MM.1S (cell line): ENCODE measurements around the gene THEM4.

Source experiments
- DNase-seq: peaks from one replicate; pipeline ENCODE4 v3.0.0-alpha.2; 2015
- H2AFZ ChIP-seq: fragments of 300-600 bp; sonication (generic); 2 replicates; pipeline ENCODE4 v1.6.0; 2016; ENCODE audit warnings: antibody characterized with exemption, low read length
- H3F3A ChIP-seq: fragments of 300-600 bp; sonication (generic); 2 replicates; pipeline ENCODE4 v1.6.1; 2016; ENCODE audit warnings: mild to moderate bottlenecking, antibody characterized with exemption, low read length, moderate library complexity, mixed read lengths; ENCODE audit not compliant: insufficient read depth
- H3K27ac ChIP-seq: fragments of 300-600 bp; sonication (generic); 2 replicates; pipeline ENCODE4 v1.5.1; 2016; ENCODE audit warnings: mild to moderate bottlenecking, low read length
- H3K27me3 ChIP-seq: fragments of 300-600 bp; sonication (generic); replicated peaks from 2 replicates; pipeline ENCODE4 v1.6.0; 2016; ENCODE audit warnings: low read length; ENCODE audit not compliant: insufficient read depth
- H3K36me3 ChIP-seq: fragments of 300-600 bp; sonication (generic); replicated peaks from 2 replicates; pipeline ENCODE4 v1.6.1; 2016; ENCODE audit warnings: mild to moderate bottlenecking, low read length, mixed read lengths; ENCODE audit not compliant: insufficient read depth
- H3K4me1 ChIP-seq: fragments of 300-600 bp; sonication (generic); 2 replicates; pipeline ENCODE4 v1.6.1; 2016; ENCODE audit warnings: low read length, mixed read lengths
- H3K4me2 ChIP-seq: fragments of 300-600 bp; sonication (generic); 2 replicates; pipeline ENCODE4 v1.6.0; 2016; ENCODE audit warnings: low read depth, low read length
- H3K4me3 ChIP-seq: fragments of 300-600 bp; sonication (generic); 2 replicates; pipeline ENCODE4 v1.5.1; 2016; ENCODE audit warnings: low read length, mixed read lengths
- H3K79me2 ChIP-seq: fragments of 300-600 bp; sonication (generic); 2 replicates; pipeline ENCODE4 v1.6.1; 2016; ENCODE audit warnings: mixed run types, low read length, mixed read lengths
- H3K9ac ChIP-seq: fragments of 300-600 bp; sonication (generic); 2 replicates; pipeline ENCODE4 v1.6.1; 2016; ENCODE audit warnings: low read length, mixed read lengths
- H3K9me2 ChIP-seq: fragments of 300-600 bp; sonication (generic); replicated peaks from 2 replicates; pipeline ENCODE4 v1.6.1; 2016; ENCODE audit warnings: mild to moderate bottlenecking, low read length, mixed read lengths; ENCODE audit not compliant: insufficient read depth
- H3K9me3 ChIP-seq: fragments of 300-600 bp; sonication (generic); replicated peaks from 2 replicates; pipeline ENCODE4 v1.6.1; 2016; ENCODE audit warnings: mild to moderate bottlenecking, low read length, mixed read lengths; ENCODE audit not compliant: insufficient read depth
- H4K20me1 ChIP-seq: fragments of 300-600 bp; sonication (generic); 2 replicates; pipeline ENCODE4 v1.6.1; 2016; ENCODE audit warnings: mild to moderate bottlenecking, low read length, moderate library complexity, mixed read lengths; ENCODE audit not compliant: insufficient read depth
- EZH2 ChIP-seq: fragments of 300-600 bp; sonication (generic); optimal IDR thresholded peaks from 2 replicates; pipeline ENCODE3; 2017; ENCODE audit warnings: low read depth, mild to moderate bottlenecking, antibody characterized with exemption, low read length, mixed read lengths
- EZH2phosphoT487 ChIP-seq: fragments of 300-600 bp; sonication (generic); IDR thresholded peaks from 2 replicates; pipeline ENCODE4 v1.6.1; 2018; ENCODE audit warnings: antibody characterized with exemption, low read length
- TF ChIP-seq, protein P1 (sequence below): fragments of 300-600 bp; sonication (generic); IDR thresholded peaks from 2 replicates; pipeline ENCODE4 v1.5.1; 2016; ENCODE audit warnings: antibody characterized with exemption, low read length, mixed read lengths

THEM4 gene

DNA sequence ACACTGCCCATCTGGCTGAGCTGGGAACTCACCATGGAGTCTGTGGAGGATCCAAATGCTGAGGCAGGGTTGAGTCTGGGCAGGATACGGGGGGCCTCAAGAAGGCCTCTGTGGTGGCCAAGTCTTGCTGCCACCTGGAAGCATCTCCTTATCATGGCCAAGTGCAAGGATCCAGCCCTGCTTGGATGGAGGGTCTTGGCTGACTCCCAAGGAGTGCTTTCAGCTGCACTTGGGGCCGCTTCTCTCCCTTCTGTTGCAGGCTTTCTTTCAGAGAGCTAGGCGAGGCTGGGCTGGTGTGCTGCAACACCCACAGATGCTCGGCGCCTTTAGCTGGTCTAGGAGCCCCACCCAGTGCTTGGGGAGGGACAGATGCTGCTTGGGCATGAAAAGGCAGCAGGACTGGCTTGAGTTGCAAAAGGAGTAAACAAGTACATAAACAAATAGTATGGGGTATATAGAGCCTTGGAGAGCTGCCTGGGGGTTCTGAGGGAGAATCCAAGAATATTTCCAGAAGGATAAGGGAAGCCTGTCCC lies 55.8 kb downstream of the THEM4 start, which contains the start of gene THEM5:
Gene THEM5, minus strand, starts transcription at position 302 of the 533 bp plus-strand sequence. Its CDS starts 147 bp downstream, at position 155.
- Histone ChIP-seq H3K9ac (no peak within 1 kb of the TSS), H4K20me1 (no peaks in the 10 kb centered on the region), H3K27ac (no peak within 1 kb of the TSS), H3K9me3 (no peaks in the 10 kb centered on the region), H2AFZ (no peak within 1 kb of the TSS), H3K36me3 (no peaks in the 10 kb centered on the region), H3K27me3 (no peaks in the 10 kb centered on the region), H3K79me2 (no peaks in the 10 kb centered on the region), H3K4me2 (no peak within 1 kb of the TSS), H3K4me3 (no peak within 1 kb of the TSS), H3K4me1 (no peaks in the 10 kb centered on the region), H3K9me2 (no peaks in the 10 kb centered on the region), H3F3A (no peaks in the 10 kb centered on the region)
- TF ChIP-seq EZH2 (no peak), EZH2phosphoT487 (no peak)
- TF ChIP-seq, protein P1, sequence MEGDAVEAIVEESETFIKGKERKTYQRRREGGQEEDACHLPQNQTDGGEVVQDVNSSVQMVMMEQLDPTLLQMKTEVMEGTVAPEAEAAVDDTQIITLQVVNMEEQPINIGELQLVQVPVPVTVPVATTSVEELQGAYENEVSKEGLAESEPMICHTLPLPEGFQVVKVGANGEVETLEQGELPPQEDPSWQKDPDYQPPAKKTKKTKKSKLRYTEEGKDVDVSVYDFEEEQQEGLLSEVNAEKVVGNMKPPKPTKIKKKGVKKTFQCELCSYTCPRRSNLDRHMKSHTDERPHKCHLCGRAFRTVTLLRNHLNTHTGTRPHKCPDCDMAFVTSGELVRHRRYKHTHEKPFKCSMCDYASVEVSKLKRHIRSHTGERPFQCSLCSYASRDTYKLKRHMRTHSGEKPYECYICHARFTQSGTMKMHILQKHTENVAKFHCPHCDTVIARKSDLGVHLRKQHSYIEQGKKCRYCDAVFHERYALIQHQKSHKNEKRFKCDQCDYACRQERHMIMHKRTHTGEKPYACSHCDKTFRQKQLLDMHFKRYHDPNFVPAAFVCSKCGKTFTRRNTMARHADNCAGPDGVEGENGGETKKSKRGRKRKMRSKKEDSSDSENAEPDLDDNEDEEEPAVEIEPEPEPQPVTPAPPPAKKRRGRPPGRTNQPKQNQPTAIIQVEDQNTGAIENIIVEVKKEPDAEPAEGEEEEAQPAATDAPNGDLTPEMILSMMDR, result no peak
- DNase-seq, result no peak

DNA sequence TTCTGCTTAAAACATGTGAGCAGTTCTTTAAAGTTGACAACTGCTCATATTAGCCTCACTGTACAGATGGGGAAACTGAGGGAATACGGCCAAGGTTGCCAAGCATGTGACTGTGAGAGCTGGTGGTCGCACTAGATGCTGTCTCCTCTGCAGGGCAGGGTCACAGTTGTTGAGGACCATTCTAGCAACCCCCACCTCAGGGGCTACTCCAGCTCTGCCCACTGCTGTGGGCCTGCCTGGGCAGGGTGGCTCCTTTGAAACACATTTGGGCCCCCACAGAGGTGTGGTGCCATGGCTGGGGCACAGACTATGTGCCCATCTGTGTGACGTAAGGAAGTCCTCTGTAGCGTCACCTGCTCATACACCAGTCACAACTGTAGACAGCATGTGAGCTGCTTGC lies 56.6 kb downstream of the THEM4 start:
- H3K4me3 ChIP-seq, result no peak overlapping the region

DNA sequence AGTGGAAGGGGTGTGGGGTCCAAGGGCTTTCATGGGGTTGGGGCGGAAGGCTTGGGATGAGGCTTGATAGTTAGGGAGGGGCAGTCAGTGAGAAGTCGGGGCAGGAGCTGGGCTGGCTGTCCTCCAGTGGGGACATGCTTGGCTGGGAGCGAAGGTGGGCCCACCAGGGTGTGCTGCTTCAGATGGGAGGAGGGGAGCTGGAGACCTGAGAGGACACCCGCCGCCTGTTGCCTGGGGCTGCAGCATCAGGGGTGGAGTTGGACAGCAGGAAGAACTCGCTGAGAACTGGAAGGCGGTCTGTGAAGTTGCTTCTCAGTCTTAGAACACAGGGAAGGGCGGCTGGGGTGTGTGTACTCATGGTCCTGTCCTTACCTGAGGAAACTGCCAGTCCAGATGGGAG lies 57.4 kb downstream of the THEM4 start:
- no peak overlapping the region for H3K27ac ChIP-seq
- no peaks in the 10 kb centered on the region for H3K9me3 ChIP-seq
- H2AFZ ChIP-seq, result no peak overlapping the region
- no peak for TF ChIP-seq EZH2
- TF ChIP-seq EZH2phosphoT487, result no peak
- TF ChIP-seq, protein P1, result no peak
- DNase-seq, result no peak
- H3K4me1 ChIP-seq, result peaks cover 1% of the 10 kb centered on the region
- no peaks in the 10 kb centered on the region for H4K20me1 ChIP-seq
- H3K4me3 ChIP-seq, result no peak overlapping the region
- no peak overlapping the region for H3K4me2 ChIP-seq
- no peaks in the 10 kb centered on the region for H3K27me3 ChIP-seq
- H3K9me2 ChIP-seq, result no peaks in the 10 kb centered on the region
- H3K9ac ChIP-seq, result no peak overlapping the region
- H3K79me2 ChIP-seq, result no peaks in the 10 kb centered on the region
- no peaks in the 10 kb centered on the region for H3K36me3 ChIP-seq
- no peaks in the 10 kb centered on the region for H3F3A ChIP-seq

More for the DNA sequence above, 56.6 kb downstream of the THEM4 start:
- H3K36me3 ChIP-seq, result no peaks in the 10 kb centered on the region
- no peak overlapping the region for H2AFZ ChIP-seq
- no peaks in the 10 kb centered on the region for H3F3A ChIP-seq
- no peak overlapping the region for H3K27ac ChIP-seq
- no peaks in the 10 kb centered on the region for H3K9me2 ChIP-seq
- no peak overlapping the region for H3K9ac ChIP-seq
- no peaks in the 10 kb centered on the region for H3K9me3 ChIP-seq
- no peaks in the 10 kb centered on the region for H3K79me2 ChIP-seq
- no peaks in the 10 kb centered on the region for H3K4me1 ChIP-seq
- no peak overlapping the region for H3K4me2 ChIP-seq
- TF ChIP-seq, protein P1, result no peak
- TF ChIP-seq EZH2phosphoT487 (no peak), EZH2 (no peak)
- no peaks in the 10 kb centered on the region for H3K27me3 ChIP-seq
- DNase-seq, result no peak
- no peaks in the 10 kb centered on the region for H4K20me1 ChIP-seq
